Endometrial microvascular endothelial cells (primary cell): Measurements from ENCODE around the gene FAR2. TPM values are rescaled to one million over a fixed set of nuclear protein-coding genes. Genes with fewer than 3 reads are reported as not detected.
"Not testable (repeated sequence)": the region's sequence is repeated elsewhere in the genome, so short reads cannot be mapped to it uniquely, and the experiment has no call there.

Source experiments
- in situ Hi-C: cut with HindIII; loops from 2 replicates; pipeline ENCODE4 v1.10.0; 2017; ENCODE audit warnings: low sequenced_read_pairs, low pct_unique_long_range_greater_than_20kb; ENCODE audit errors: inconsistent ontology term
- total RNA-seq: library from RNA; depleted of rRNA; stranded (reverse); fragments of >200 nt; gene quantifications from one replicate; pipeline ENCODE4 v1.2.3, GENCODE V29; 2015; ENCODE audit errors: inconsistent ontology term

The FAR2 gene
- total RNA-seq, result 44.5 TPM

DNA sequence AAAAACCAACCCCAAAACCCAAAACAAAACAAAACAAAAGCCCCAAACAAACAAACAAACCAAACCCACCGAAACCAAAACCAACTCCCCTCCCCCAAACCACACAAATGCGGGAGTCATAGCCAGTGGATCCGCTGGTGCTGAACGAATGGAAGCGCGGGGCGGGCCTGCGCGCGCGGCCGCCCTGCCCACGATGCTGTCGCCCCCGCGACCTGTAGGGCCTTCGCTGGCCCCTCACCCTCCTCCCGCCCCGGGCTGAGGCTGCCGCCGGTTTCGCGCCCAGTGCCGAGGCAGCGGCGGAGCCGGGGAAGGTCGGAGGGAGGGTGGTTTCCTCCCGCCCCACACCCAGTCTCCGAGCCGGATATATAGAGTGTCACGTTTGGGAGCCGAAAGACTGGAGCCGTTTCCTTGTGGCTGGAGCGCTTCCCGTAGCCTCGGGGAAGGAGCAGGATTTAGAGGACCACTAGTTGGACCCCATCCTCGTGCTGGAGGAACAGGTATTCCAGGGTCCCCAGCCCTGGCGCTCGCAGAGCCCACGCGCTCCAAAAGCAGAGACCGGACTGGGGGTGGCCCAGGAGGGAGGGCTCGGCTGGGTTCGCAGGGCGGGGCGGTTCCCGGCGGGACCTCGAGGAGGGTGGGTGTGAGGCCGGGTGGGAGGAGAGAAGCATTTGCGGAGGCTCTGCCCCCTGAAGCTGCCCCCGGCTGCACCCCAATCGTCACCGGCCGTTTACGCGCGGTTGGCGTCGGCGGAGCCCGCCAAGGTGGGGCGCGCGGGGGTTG lies at the start of gene FAR2:
TSS of gene FAR2 (plus strand) at position 368 of the 780 bp plus-strand sequence. CDS start 121,172 bp downstream, outside the sequence.
- in situ Hi-C loops, result no loop called here

GRCh38 chr12:29102741-29103140 lies 46.3 kb upstream of the FAR2 start:
- in situ Hi-C loops, result no loop called here

GRCh38 chr12:29103539-29103974 lies 45.5 kb upstream of the FAR2 start:
- in situ Hi-C loops, result no loop called here

DNA sequence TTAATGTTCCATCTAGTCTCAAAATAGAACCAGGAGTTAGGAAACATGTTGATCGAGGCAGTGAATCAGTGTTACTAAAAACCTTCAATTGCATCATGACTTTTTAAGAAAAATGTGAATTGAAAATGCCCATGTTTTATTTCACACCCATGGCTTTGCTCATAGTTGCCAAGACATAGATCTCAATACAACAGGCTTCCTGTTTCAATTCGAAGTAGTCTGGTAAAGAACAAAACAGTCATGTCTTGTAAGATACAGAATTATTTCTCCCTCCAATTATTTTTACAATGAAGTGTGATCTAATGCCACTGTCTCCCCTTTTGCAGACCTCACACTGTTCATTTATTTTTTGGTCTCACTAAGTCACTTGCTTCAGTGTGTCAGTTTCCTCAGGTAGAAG lies 44.6 kb upstream of the FAR2 start:
- in situ Hi-C loops, result no loop called here

GRCh38 chr12:29110506-29111442 lies 38.3 kb upstream of the FAR2 start:
- in situ Hi-C loops, result no loop called here

- in situ Hi-C loops, result no loop called here
Measured at GRCh38 chr12:29113101-29113500, 36.0 kb upstream of the FAR2 start.

- in situ Hi-C loops, result no loop called here
Measured at GRCh38 chr12:29116414-29116813, 32.7 kb upstream of the FAR2 start.

DNA sequence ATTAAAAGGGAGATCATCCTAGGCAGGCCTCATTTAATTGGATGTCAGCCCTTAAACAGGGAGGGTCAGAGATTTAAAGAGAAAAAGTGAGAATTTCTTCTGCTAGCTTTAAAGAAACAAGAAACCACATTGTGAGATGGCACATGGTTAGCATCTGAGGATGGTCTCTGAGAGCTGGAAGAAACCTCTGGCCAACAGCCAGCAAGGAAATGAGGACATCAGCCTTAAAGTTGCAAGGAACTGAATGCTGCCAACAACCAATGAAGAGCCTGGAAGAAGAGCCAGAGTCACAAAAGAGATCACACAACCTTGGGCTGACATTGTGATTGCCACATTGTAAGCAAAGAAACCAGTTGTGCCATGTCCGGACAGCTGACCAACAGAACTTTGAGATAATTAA lies 17.5 kb upstream of the FAR2 start:
- in situ Hi-C loops, result no loop called here

- in situ Hi-C loops, result no loop called here
Measured at GRCh38 chr12:29132316-29132715, 16.8 kb upstream of the FAR2 start.

- in situ Hi-C loops, result no loop called here
Measured at GRCh38 chr12:29133181-29133580, 15.9 kb upstream of the FAR2 start.

DNA sequence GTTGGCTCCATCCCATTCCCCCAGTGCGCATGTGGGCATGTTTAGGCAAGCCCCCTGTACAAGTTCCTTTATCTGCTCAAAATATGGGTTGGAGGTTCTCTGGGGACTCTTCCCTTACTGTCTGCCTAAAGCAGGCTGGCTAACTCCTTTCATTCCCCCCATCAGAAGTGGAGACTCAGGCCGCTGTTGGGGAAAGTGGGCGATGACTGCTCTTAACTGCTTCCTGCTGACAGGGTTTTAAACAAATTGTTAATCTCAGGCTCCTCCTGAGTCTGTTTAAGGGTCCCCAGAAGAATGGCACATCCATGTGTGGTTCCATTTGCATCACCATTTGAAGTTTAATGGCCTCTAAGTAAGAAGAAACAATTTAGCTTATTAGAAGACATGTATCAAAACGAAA lies 15.4 kb upstream of the FAR2 start:
- in situ Hi-C loops, result no loop called here

DNA sequence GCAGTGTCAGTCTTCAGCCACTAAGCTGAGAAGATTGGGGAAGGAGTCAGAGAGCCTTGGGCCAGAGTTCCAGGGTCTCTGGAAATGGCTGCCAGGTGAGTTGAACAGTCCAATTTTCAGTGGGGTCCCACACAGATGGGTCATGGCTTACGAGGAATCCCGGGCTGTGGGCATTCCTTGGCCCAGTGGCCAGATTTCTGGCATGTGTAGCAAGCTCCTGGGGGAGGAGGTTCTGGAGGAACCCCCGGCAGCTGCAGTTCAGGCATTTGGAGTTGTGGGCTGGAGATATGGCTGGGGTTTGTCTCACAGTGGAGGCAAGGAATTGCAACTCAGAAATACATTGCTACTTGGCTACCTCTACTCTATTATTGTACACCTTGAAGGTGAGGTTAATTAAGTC lies 10.8 kb upstream of the FAR2 start:
- in situ Hi-C loops, result not testable (repeated sequence)

DNA sequence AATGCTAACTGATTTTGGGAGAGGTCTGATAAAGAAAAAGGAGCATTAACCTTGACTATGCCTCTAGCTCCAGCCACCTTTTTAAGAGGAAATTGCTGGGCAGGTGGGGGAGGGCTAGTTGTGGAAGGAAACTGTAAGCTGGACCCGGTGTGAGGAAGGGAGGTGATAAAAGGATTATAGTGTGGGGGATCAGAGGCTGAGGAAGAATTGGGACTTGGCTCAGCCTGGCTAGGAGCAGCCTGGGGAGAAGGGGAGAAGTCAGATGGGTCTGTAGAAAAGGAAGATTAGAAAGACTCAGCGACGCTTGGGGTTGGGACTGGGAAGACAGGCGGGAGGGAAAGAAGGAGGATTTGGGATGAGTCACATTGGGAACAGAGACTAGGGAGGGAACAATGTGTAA lies 10.2 kb upstream of the FAR2 start:
- in situ Hi-C loops, result not testable (repeated sequence)

DNA sequence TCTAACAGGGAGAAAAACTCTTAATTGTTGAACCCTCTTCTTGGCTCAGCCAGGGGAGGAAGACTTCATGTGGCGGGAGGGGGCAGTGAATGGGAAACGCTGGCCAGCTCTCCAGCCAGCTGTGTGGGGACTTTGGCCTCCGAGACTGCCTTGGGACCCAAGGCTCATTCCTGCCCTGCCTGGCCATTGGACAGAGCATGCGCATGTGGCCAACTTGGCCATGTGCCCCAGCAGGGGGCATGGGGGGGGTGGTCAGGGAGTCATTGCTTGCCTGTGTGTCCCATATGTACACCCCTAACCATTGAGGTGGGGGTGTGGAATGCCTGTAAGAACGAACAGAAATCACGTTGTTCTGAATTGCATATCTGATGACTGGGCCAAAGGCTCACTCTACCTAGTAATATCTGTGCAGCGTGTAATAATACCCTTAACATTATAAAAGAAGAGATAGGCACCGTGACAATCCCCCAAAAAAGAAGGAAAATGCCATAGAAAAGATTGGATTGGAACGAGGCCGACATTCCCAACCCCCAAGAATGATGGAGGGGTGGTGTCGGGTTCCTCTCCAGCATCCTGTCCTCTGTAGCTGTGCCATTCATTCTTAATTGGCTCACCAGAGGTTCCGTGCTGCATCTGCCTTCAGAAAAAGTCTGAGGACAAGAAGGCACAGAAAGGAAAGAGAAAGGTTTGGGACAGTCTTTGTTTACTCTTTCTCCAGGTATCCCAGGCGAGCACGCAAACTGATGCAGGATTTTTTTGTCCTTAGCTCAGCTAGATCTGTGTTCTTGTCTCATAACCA lies 3.5 kb upstream of the FAR2 start:
- in situ Hi-C loops, result no loop called here

- in situ Hi-C loops, result no loop called here
Measured at GRCh38 chr12:29146196-29146595, 2.9 kb upstream of the FAR2 start.

- in situ Hi-C loops, result no loop called here
Measured at GRCh38 chr12:29147731-29148595, 1.1 kb upstream of the FAR2 start.

GRCh38 chr12:29148596-29148910 lies 525 bp upstream of the FAR2 start:
- in situ Hi-C loops, result no loop called here

- in situ Hi-C loops, result no loop called here
Measured at GRCh38 chr12:29149691-29150281, 708 bp downstream of the FAR2 start.
